DMS 273 (cell line): ENCODE data around the gene SNRPD1.
A peak's percentile ranks its signal among the peaks of the same experiment; 100 is the strongest.
"Not testable (repeated sequence)": the region's sequence is repeated elsewhere in the genome, so short reads cannot be mapped to it uniquely, and the experiment has no call there.

ENCODE experiments used
- DNase-seq: peaks from one replicate; lab custom pipeline; 2025; ENCODE audit not compliant: unreplicated experiment; lab: John Stamatoyannopoulos, UW

The SNRPD1 gene

DNA sequence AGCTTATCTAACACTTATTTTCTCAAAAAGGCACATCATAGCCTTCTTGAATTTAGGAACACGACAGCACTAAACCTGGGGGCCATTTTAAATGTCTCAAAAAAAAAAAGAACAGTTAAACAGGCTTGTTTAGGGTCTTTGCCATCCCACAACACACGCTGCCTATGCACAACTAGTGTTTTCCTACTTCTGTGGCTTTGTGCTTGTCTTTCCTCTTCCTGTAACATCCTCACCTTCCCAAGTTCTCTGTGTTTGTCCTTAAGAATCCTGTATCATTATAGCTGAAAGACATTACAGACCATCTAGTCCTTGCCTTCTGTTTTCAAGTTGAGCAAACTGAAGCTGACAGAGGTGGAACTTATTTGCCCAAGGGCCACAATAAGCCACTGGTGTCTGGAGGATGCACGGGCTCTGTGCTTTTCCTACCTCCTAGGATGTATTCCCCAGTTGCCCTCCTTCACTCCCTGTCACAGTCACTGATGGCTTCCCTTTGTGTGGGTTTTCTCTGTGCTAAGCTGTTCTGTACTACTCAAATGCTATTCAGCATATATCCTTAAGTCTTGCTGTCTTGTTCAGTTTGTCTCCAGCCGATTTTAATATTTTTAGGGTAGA, 22.6 kb downstream of the SNRPD1 start:
- no peak for DNase-seq

DNA sequence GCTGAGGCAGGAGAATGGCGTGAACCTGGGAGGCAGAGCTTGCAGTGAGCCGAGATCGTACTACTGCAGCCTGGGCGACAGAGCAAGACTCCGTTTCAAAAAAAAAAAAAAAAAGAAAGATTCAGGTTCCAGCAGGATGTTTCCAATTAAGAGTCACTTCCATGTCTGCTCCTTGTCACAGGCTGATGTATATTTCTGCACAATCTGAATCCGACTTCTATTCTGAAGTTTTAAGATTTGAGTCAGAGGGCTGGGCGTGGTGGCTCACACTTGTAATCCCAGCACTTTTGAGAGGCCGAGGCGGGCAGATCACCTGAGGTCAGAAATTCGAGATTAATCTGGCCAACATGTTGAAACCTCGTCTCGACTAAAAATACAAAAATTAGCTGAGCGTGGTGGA, 24.7 kb downstream of the SNRPD1 start:
- DNase-seq = no peak

- DNase-seq = no peak
Observed at GRCh38 chr18:21638822-21639221, 26.7 kb downstream of the SNRPD1 start.

DNA sequence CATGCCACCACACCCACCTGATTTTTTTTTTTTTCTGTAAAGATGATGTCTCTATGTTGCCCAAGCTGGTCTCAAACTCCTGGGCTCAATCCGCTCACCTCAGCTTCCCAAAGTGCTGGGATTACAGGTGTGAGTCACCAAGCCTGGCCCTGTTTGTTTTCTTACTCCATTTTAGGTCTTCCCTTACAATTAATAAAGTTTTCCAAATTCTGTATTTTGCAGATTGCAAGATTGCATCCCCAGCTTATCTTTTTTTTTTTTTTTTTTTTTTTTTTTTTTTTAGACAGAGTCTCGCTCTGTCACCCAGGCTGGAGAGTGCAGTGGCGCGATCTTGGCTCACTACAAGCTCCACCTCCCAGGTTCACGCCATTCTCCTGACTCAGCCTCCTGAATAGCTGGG, 28.3 kb downstream of the SNRPD1 start:
- DNase-seq = not testable (repeated sequence)

- no peak for DNase-seq
Observed at GRCh38 chr18:21650311-21650710, 38.2 kb downstream of the SNRPD1 start.

DNA sequence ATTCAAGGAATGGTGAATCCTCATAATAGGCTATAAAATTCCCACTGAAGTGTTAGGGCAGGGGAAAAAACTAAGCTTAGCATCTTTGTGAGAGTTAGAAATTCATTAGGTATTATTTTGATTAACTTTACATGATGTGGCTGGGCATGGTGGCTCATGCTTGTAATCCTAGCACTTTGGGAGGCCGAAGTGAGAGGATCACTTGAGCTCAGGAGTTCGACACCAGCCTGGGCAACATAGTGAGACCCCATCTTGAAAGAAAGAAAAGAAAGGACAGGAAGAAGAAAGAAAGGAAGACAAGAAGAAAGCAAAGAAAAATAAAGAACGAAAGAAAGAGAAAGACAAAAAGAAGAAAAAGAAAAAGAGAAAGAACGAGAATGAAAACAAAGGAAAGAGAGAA, 40.0 kb downstream of the SNRPD1 start:
- DNase-seq = no peak

- no peak for DNase-seq
Observed at GRCh38 chr18:21653361-21653760, 41.2 kb downstream of the SNRPD1 start.

DNA sequence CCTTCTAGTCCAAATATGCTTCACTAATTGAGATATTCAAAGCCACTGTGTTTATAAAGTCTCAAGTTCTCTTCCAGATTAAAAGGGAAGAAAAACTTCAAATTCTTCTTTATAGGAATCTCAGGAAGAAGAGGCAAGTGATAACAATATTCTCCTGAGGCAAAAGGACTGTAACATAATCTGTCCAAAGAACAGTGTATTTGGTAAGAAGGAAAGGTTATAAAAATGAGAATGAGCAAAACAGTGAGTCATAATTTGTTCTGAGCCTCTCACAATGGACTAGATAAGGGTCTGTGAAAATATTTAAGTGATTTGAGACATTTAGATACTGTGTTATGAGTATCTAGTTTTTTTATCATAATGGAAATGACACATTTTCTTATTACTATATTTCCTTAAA, 44.3 kb downstream of the SNRPD1 start:
- DNase-seq = no peak

- DNase-seq = no peak
Observed at GRCh38 chr18:21660078-21660477, 48.0 kb downstream of the SNRPD1 start.

- DNase-seq = no peak
Observed at GRCh38 chr18:21662581-21662980, 50.5 kb downstream of the SNRPD1 start.

DNA sequence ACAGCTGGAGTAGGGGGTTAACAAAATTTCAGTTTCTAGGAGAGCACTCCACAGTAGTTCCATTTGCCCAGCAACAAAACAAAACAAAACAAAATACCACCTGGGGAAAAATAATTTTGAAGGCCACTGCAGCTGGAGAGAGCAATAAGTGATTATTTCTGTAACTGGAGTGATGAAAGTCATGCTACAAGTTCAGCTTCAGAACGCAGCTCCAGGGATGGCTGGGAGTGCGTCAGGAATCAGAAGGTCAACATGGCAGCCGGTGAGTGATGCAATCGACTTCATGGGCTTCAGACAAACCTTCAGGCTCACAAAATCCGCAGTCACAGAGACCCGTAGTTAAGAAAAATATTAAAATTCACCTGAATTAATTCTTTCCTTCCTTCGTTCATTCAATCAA, 51.5 kb downstream of the SNRPD1 start:
- DNase-seq = no peak

GRCh38 chr18:21664069-21664468, 52.0 kb downstream of the SNRPD1 start:
- DNase-seq = no peak

GRCh38 chr18:21669736-21670285, 57.7 kb downstream of the SNRPD1 start:
- DNase-seq = no peak

DNA sequence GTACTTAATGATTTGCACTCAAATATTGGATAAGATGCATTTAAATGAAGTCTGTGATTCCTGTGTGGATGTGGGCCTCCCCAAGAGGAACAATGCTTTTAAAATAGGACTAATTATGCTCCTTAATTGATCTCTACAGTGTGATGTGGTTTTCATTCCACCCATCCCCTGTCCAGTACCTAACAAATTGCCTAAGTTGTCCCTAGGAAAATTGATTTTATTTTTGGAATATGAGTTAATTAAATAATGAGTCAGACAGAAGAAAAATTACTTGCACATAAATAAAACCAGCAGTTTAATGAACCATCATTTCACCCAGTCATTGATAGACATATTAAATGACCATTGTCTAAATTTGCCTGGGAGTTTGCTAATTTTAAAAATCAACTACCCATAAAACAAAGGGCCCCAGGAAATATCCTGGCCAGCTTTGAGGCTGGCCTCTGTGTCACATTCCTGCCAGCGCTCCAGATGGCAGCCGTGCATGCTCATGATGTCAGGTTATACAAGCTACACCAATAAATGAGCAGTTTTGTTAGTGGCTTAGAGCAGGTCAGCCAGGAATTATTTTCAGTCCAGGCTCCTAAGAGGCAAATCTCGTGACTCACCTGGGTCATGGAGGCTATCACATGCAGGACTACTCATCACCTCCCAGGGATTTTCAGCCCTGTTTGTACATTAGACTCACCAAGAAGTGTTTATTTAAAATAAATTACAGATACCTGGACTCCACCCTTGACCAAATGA, 60.6 kb downstream of the SNRPD1 start:
- DNase-seq = peak; percentile 68

- not testable (repeated sequence) for DNase-seq
Observed at GRCh38 chr18:21675354-21675753, 63.2 kb downstream of the SNRPD1 start.

DNA sequence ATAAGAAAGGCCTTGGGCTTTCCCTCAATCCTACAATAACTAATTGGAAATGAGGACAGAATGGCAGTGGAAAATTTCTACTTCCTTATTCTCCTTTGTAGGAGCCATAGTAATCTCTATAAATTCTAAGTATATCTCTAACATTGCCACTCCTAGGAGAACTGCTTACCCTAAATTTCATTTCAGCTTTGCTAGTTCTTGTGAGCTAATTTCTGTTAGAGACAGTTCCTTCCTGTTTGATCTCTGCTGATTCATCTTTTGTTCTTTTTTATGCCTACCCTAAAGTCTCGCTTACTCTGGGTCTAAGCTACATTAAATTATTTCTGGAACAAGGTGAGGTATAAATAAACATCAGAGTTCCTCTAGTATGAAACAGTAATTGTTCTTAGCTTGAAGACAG, 66.7 kb downstream of the SNRPD1 start:
- DNase-seq = no peak

DNA sequence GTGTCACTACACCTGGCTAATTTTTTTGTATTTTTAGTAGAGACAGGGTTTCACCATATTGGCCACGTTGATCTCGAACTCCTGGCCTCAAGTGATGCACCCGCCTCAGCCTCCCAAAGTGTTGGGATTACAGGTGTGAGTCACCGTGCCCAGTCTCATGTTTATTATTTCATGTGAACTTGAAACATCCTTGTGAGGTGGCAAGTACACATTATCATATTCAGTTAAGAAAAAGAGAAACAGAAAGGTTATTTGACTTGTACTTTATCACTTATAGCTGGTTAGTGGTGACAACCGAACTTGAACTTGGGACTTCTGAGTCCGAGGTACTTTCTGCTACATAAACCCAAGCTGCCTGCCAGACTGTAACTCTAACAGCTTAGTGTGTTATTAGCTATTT, 68.0 kb downstream of the SNRPD1 start:
- DNase-seq = no peak

DNA sequence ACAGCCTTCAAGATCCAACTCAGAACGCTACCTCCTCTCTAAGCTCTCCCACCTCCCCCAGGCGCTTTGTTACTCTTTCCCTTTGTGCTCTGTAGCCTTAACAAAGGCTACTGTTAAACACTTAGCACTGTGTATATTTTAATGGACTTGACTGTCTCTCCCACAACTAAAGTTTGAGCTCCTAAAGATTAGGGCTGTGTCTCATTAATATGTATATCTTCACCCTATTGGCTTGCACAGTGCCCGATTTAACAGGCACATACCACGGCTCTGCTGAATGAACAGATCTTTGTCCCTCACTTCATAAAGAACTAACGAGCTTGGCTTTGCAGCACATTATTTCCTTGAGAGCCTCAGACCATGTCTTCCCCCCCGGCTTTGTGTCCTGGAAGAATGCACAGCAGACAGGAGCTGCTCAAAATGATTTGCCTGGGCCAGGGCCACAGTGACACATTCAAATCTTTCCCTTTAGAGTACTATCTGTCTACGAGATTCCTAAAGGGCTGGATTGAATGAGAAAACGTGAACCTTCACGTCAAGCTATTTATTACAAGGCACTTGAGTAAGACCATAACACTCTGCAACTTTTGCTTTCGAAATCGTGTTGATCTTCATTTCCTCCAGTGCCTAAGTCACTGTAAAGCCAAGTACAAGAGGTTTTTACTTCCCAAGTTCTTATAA, 70.4 kb downstream of the SNRPD1 start:
- DNase-seq = no peak
